Glutamatergic neuron (in vitro differentiated cells): ENCODE data around the gene ANAPC15. TPM values are rescaled to one million over a fixed set of nuclear protein-coding genes. Genes with fewer than 3 reads are reported as not detected.
"Not testable (repeated sequence)": the region's sequence is repeated elsewhere in the genome, so short reads cannot be mapped to it uniquely, and the experiment has no call there.

Experiments used
- DNase-seq: peaks from one replicate; pipeline ENCODE4 v3.0.0; 2022
- H3K27ac Mint-ChIP-seq: one replicate; pipeline ENCODE4 v1.8.0; 2020; ENCODE audit warnings: mild to moderate bottlenecking, mixed read lengths, inconsistent platforms; ENCODE audit not compliant: unreplicated experiment
- H3K27me3 Mint-ChIP-seq: one replicate; pipeline ENCODE4 v1.8.0; 2020; ENCODE audit warnings: mild to moderate bottlenecking, moderate library complexity, mixed read lengths, inconsistent platforms; ENCODE audit not compliant: unreplicated experiment
- H3K36me3 Mint-ChIP-seq: one replicate; pipeline ENCODE4 v1.8.0; 2020; ENCODE audit warnings: mild to moderate bottlenecking, mixed read lengths, inconsistent platforms; ENCODE audit not compliant: unreplicated experiment
- H3K4me1 Mint-ChIP-seq: one replicate; pipeline ENCODE4 v1.8.0; 2020; ENCODE audit warnings: mild to moderate bottlenecking, low read depth, mixed read lengths, inconsistent platforms; ENCODE audit not compliant: unreplicated experiment
- H3K4me3 Mint-ChIP-seq: one replicate; pipeline ENCODE4 v1.8.0; 2020; ENCODE audit warnings: mild to moderate bottlenecking, mixed read lengths, inconsistent platforms; ENCODE audit not compliant: unreplicated experiment
- H3K9me3 Mint-ChIP-seq: one replicate; pipeline ENCODE4 v1.8.0; 2020; ENCODE audit warnings: mild to moderate bottlenecking, moderate library complexity, mixed read lengths, inconsistent platforms; ENCODE audit not compliant: unreplicated experiment
- total RNA-seq: library from RNA; stranded (reverse); fragmentation: NEBNext Ultra II Directional; extraction: Animal tissue kit (Norgen Biotek cat#: 25700); gene quantifications from one replicate; pipeline ENCODE4 v1.2.1, GENCODE V29; 2021; ENCODE audit not compliant: unreplicated experiment
- TF ChIP-seq, protein P1 (sequence below): fragments of 200-600 bp; sonication (generic); IDR thresholded peaks from one replicate; pipeline ENCODE4 v1.5.0; 2021; ENCODE audit not compliant: partially characterized antibody, unreplicated experiment

Gene ANAPC15
- total RNA-seq, 1 donor from 2014 or later = 31.9 TPM

DNA sequence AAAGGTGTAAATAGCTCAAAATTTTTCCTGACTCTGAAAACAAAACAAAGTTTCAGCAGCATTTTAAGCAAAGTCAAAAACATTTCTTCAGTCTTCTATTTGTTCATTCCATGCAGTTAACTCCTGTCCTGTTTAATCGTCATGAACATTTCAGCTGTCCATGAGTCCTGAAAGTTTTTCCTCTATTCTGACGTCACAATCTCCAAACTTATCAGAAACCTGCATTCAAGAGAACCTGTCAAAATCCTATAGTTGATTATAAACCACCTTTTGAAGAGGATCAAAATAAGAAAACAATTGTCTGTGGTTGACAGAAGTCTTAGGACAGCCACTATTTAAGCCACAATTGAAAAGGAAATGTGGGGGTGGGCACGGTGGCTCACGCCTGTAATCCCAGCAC is 38.4 kb upstream of the ANAPC15 start:
- Mint-ChIP-seq H3K4me3 (no peak overlapping the region), H3K4me1 (no peaks in the 10 kb centered on the region), H3K9me3 (no peaks in the 10 kb centered on the region), H3K27ac (no peak overlapping the region), H3K36me3 (no peaks in the 10 kb centered on the region), H3K27me3 (no peaks in the 10 kb centered on the region)
- DNase-seq = no peak
- TF ChIP-seq, protein P1, sequence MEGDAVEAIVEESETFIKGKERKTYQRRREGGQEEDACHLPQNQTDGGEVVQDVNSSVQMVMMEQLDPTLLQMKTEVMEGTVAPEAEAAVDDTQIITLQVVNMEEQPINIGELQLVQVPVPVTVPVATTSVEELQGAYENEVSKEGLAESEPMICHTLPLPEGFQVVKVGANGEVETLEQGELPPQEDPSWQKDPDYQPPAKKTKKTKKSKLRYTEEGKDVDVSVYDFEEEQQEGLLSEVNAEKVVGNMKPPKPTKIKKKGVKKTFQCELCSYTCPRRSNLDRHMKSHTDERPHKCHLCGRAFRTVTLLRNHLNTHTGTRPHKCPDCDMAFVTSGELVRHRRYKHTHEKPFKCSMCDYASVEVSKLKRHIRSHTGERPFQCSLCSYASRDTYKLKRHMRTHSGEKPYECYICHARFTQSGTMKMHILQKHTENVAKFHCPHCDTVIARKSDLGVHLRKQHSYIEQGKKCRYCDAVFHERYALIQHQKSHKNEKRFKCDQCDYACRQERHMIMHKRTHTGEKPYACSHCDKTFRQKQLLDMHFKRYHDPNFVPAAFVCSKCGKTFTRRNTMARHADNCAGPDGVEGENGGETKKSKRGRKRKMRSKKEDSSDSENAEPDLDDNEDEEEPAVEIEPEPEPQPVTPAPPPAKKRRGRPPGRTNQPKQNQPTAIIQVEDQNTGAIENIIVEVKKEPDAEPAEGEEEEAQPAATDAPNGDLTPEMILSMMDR = no peak

DNA sequence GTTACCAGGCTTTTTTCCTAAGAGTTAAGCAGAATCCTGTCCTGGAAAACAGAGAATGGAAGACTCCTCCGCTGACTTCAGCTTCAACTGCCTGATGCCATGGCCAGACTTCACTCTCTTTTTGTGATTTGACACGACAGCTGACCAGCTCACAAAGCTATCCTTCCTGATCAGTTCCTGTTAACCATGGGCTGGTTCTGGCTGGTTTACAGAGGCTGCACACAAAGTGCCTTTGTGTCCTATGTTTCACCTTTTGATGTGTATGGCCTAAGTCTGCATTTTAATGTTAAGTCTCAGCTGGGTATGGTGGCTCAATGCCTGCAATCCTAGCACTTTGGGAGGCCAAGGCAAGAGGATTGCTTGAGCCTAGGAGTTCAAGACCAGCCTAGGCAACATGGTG is 34.1 kb upstream of the ANAPC15 start:
- H3K36me3 Mint-ChIP-seq = no peaks in the 10 kb centered on the region
- H3K4me1 Mint-ChIP-seq = no peaks in the 10 kb centered on the region
- H3K27me3 Mint-ChIP-seq = no peaks in the 10 kb centered on the region
- H3K27ac Mint-ChIP-seq = no peak overlapping the region
- no peaks in the 10 kb centered on the region for H3K9me3 Mint-ChIP-seq
- TF ChIP-seq, protein P1 = no peak
- H3K4me3 Mint-ChIP-seq = no peak overlapping the region
- DNase-seq = no peak

DNA sequence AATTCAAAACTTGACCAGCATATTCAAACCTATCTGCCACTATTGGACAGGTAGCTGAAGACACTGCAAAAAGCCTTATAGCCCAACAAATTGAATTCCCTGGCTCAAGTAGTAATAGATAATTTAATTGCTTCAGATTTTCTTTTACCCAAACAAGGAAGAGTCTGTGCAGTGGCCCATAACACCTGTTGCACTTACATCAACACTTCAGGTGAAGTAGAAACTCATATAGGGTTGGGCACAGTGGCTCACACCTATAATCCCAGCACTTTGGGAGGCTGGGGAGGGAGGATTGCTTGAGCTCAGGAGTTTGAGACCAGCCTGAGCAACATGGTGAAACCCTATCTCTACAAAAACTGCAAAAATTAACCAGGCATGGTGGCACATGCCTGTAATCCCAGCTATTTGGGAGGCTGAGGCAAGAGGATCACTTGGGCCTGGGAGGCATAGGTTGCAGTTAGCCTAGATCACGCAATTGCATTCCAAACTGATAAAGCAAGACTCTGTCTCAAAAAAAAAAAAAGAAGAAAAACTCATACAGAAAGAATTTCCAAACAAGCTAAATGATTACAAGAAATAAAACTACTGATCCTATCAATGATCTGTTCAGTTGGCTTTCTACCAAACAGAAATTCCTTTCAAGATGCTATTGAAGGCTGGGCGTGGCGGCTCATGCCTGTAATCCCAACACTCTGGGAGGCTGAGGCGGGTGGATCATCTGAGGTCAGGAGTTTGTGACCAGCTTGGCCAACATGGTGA is 32.5 kb upstream of the ANAPC15 start:
- Mint-ChIP-seq H3K4me3 (no peak overlapping the region), H3K27me3 (no peaks in the 10 kb centered on the region), H3K4me1 (no peaks in the 10 kb centered on the region), H3K27ac (no peak overlapping the region), H3K9me3 (no peaks in the 10 kb centered on the region), H3K36me3 (no peaks in the 10 kb centered on the region)
- DNase-seq = no peak
- TF ChIP-seq, protein P1 = no peak

DNA sequence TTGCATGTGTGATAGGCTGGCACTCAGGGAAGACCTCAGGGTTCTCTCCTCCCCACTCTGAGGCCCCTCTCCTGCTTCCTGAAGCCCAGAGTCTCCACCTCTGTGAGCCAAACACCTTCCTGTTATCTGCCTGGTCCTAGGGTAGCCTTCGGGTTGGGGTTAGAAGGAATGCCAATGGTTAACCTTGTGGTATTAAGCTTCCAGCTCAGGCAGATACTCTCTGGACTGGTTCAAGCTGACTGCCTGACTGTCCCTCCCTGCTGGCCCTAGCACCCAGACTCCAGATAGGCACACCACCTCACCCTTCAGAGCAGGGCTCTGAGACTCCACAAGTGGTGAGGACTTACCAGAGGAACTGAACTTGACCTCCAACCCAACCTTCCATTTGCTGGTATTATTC is 30.0 kb upstream of the ANAPC15 start:
- not testable (repeated sequence) for H3K27ac Mint-ChIP-seq, H3K36me3 Mint-ChIP-seq, DNase-seq

DNA sequence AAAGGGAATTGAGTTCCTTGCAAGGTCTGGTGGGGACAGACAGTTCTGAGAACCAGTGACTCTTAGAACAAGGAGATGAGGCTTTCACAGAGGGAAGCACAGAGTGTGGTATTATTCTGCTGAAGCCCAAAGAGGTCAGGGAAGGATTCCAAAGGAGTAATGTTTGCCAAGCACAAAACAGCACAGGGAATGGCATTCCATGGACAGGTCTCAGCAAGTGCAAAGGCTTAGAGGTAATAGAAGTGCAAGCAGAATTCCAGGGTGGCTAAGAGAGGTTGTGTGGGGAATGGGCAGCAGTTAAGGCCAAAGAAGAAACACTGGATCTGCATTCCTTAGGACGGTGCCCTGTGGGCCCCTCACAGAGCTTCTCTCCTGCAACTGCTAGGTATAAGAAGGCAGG is 29.6 kb upstream of the ANAPC15 start:
- H3K4me1 Mint-ChIP-seq, H3K36me3 Mint-ChIP-seq, DNase-seq, H3K27ac Mint-ChIP-seq, H3K4me3 Mint-ChIP-seq, H3K9me3 Mint-ChIP-seq, H3K27me3 Mint-ChIP-seq: not testable (repeated sequence)

More for the DNA sequence above, 30.0 kb upstream of the ANAPC15 start:
- H3K4me1 Mint-ChIP-seq, H3K27me3 Mint-ChIP-seq, H3K9me3 Mint-ChIP-seq, H3K4me3 Mint-ChIP-seq: not testable (repeated sequence)

DNA sequence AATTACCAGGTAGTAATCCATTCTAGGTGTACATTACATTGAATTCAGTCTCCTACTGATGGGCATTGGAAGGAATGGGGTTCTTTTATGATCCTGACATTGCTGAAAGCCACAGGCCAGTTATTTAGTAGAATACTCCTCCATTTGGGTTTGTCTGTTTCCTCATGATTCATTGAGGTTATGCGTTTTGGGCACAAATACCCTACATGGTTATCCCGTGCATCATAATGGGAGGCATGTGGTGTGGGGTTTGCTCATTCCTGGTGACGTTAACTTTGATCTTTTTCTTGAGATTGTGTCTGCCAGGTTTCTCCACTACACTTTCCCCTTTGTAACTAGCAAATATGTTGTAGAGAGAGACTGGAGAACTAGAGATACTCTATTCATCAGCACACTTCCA is 28.6 kb upstream of the ANAPC15 start:
- Mint-ChIP-seq H3K36me3 (no peaks in the 10 kb centered on the region), H3K4me3 (no peak overlapping the region), H3K4me1 (no peaks in the 10 kb centered on the region), H3K27me3 (peaks cover 2% of the 10 kb centered on the region), H3K27ac (no peak overlapping the region), H3K9me3 (peaks cover 1% of the 10 kb centered on the region)
- no peak for DNase-seq
- TF ChIP-seq, protein P1 = no peak
